H1 (cell line): ENCODE results near the gene ATG16L2. TPM values are rescaled to one million over a fixed set of nuclear protein-coding genes. Genes with fewer than 3 reads are reported as not detected.

Source experiments
- CTCF ChIA-PET: fragments of 300-600 bp; sonication (Branson Sonifier 250); formaldehyde crosslinking; loops from one replicate; lab custom pipeline; 2021; ENCODE audit not compliant: partially characterized antibody; lab: Charles Lee
- POLR2A ChIA-PET: fragments of 300-600 bp; sonication (Branson Sonifier 250); formaldehyde crosslinking; loops from one replicate; lab custom pipeline; 2021; ENCODE audit warnings: inconsistent platforms; ENCODE audit not compliant: partially characterized antibody; lab: Charles Lee
- DNase-seq, 2 experiments: peaks; one replicate each; pipeline versions ENCODE4 v3.0.0 to v3.0.0-alpha.2; 2010 to 2022; ENCODE audit warnings: low spot score in 2 of 2, low read depth in 1 of 2, mixed read lengths in 1 of 2
- FAIRE-seq: peaks from 2 replicates; lab custom pipeline; 2011; peaks lifted over from hg19 to GRCh38; lab: Jason Lieb, UNC
- H2AFZ ChIP-seq: 2 replicates; pipeline ENCODE4 v1.8.1; 2012; ENCODE audit warnings: low read length, inconsistent platforms
- H2AK5ac ChIP-seq: 2 replicates; pipeline ENCODE4 v1.6.1; 2013; ENCODE audit warnings: low read depth, low read length
- H2BK120ac ChIP-seq: replicated peaks from 2 replicates; pipeline ENCODE3; 2013; ENCODE audit warnings: low read depth, low read length, inconsistent platforms
- H2BK12ac ChIP-seq: 2 replicates; pipeline ENCODE4 v1.6.1; 2013; ENCODE audit warnings: low read depth, low read length
- H2BK15ac ChIP-seq: 2 replicates; pipeline ENCODE4 v1.6.1; 2013; ENCODE audit warnings: low read length
- H2BK20ac ChIP-seq: 2 replicates; pipeline ENCODE4 v1.6.1; 2013; ENCODE audit warnings: low read length
- H2BK5ac ChIP-seq: 2 replicates; pipeline ENCODE4 v1.6.1; 2013; ENCODE audit warnings: low read depth, low read length
- H3K14ac ChIP-seq: 2 replicates; pipeline ENCODE4 v1.6.1; 2013; ENCODE audit warnings: inconsistent platforms; ENCODE audit not compliant: insufficient read length
- H3K18ac ChIP-seq: 2 replicates; pipeline ENCODE4 v1.6.1; 2013; ENCODE audit warnings: low read length; ENCODE audit errors: extremely low read depth
- H3K23ac ChIP-seq: 2 replicates; pipeline ENCODE4 v1.6.1; 2013; ENCODE audit warnings: inconsistent platforms; ENCODE audit not compliant: insufficient read length
- H3K23me2 ChIP-seq: 2 replicates; pipeline ENCODE4 v1.6.1; 2013; ENCODE audit warnings: low read depth, low read length
- H3K27ac ChIP-seq: 2 replicates; pipeline ENCODE4 v1.6.1; 2011; ENCODE audit warnings: low read depth, low read length, inconsistent platforms
- H3K27me3 ChIP-seq, 4 experiments: replicated peaks in 1 of 4; 1 replicate in 1 of 4; 2 replicates in 3 of 4; pipeline versions ENCODE4 v1.6.1 to v1.8.1; 2011 to 2013; ENCODE audit warnings: low read length in 3 of 4, mild to moderate bottlenecking in 3 of 4, inconsistent platforms in 2 of 4, mixed read lengths in 2 of 4, moderate library complexity in 1 of 4; ENCODE audit not compliant: control insufficient read depth in 3 of 4, insufficient read depth in 3 of 4; ENCODE audit errors: extremely low read depth in 1 of 4
- H3K36me3 ChIP-seq, 4 experiments: 2 replicates each; pipeline versions ENCODE4 v1.6.1 to v1.8.1; 2011 to 2013; ENCODE audit warnings: mild to moderate bottlenecking in 4 of 4, low read length in 3 of 4, moderate library complexity in 2 of 4, control low read depth in 1 of 4, inconsistent platforms in 1 of 4; ENCODE audit not compliant: insufficient read depth in 4 of 4, control insufficient read depth in 2 of 4
- H3K4ac ChIP-seq: replicated peaks from 2 replicates; pipeline ENCODE3; 2013; ENCODE audit warnings: low read length, low read depth, mixed read lengths, inconsistent platforms; ENCODE audit not compliant: insufficient read length
- H3K4me1 ChIP-seq, 4 experiments: replicated peaks in 1 of 4; 1 replicate in 1 of 4; 2 replicates in 3 of 4; pipeline versions ENCODE4 v1.6.1 to v1.8.1; 2011 to 2013; ENCODE audit warnings: low read length in 3 of 4, inconsistent platforms in 2 of 4, mixed read lengths in 1 of 4; ENCODE audit not compliant: insufficient read depth in 4 of 4, control insufficient read depth in 3 of 4
- H3K4me2 ChIP-seq, 2 experiments: 2 replicates each; pipeline versions ENCODE4 v1.6.1 to v1.8.1; 2011 to 2013; ENCODE audit warnings: low read depth in 2 of 2, low read length in 2 of 2, control low read depth in 1 of 2, inconsistent platforms in 1 of 2, mild to moderate bottlenecking in 1 of 2; ENCODE audit not compliant: insufficient read depth in 1 of 2
- H3K4me3 ChIP-seq, 4 experiments: fragments of 200-600, 300-600 bp in 1 of 4; sonication (generic), shearing (Covaris generic), sonication (Bioruptor Twin) in 1 of 4; 2 replicates each; pipeline versions ENCODE4 v1.5.1 to v1.8.1; 2011 to 2016; ENCODE audit warnings: low read length in 4 of 4, low read depth in 3 of 4, control low read depth in 2 of 4, inconsistent platforms in 2 of 4, mild to moderate bottlenecking in 2 of 4, mixed read lengths in 1 of 4, moderate library complexity in 1 of 4; ENCODE audit not compliant: insufficient read depth in 2 of 4; ENCODE audit errors: extremely low read depth in 1 of 4
- H3K56ac ChIP-seq: replicated peaks from 2 replicates; pipeline ENCODE3; 2013; ENCODE audit warnings: low read depth, mild to moderate bottlenecking, mixed read lengths, low read length, inconsistent platforms; ENCODE audit not compliant: insufficient read length
- H3K79me1 ChIP-seq: 2 replicates; pipeline ENCODE4 v1.6.1; 2013; ENCODE audit warnings: low read depth, low read length, control low read depth
- H3K79me2 ChIP-seq, 2 experiments: 2 replicates each; pipeline versions ENCODE4 v1.6.1 to v1.8.1; 2012 to 2013; ENCODE audit warnings: low read length in 2 of 2, mild to moderate bottlenecking in 2 of 2, inconsistent platforms in 1 of 2; ENCODE audit not compliant: insufficient read depth in 2 of 2, control insufficient read depth in 1 of 2
- H3K9ac ChIP-seq, 4 experiments: replicated peaks in 1 of 4; 1 replicate in 1 of 4; 2 replicates in 3 of 4; pipeline versions ENCODE4 v1.6.1 to v1.8.1; 2011 to 2013; ENCODE audit warnings: low read depth in 3 of 4, low read length in 3 of 4, control low read depth in 2 of 4, mild to moderate bottlenecking in 2 of 4, moderate library complexity in 2 of 4, inconsistent platforms in 1 of 4; ENCODE audit errors: extremely low read depth in 1 of 4
- H3K9me3 ChIP-seq, 2 experiments: 2 replicates each; pipeline versions ENCODE4 v1.6.1 to v1.8.1; 2012 to 2013; ENCODE audit warnings: mild to moderate bottlenecking in 2 of 2, moderate library complexity in 2 of 2, control low read depth in 1 of 2, inconsistent platforms in 1 of 2, low read depth in 1 of 2, low read length in 1 of 2, mixed read lengths in 1 of 2; ENCODE audit not compliant: insufficient read depth in 2 of 2
- H4K20me1 ChIP-seq, 2 experiments: replicated peaks in 1 of 2; 2 replicates each; pipeline versions ENCODE3 to v1.8.1; 2011 to 2013; ENCODE audit warnings: inconsistent platforms in 2 of 2, low read length in 2 of 2, mild to moderate bottlenecking in 1 of 2; ENCODE audit not compliant: insufficient read depth in 2 of 2, control insufficient read depth in 1 of 2
- H4K5ac ChIP-seq: 2 replicates; pipeline ENCODE4 v1.6.1; 2013; ENCODE audit warnings: low read length, low read depth, mixed read lengths, inconsistent platforms; ENCODE audit not compliant: insufficient read length
- H4K8ac ChIP-seq: 2 replicates; pipeline ENCODE4 v1.8.0; 2013; ENCODE audit warnings: mild to moderate bottlenecking, moderate library complexity, low read length, inconsistent platforms; ENCODE audit not compliant: insufficient read depth; ENCODE audit errors: extremely low read depth
- H4K91ac ChIP-seq: replicated peaks from 2 replicates; pipeline ENCODE3; 2013; ENCODE audit warnings: low read length, mixed read lengths, inconsistent platforms; ENCODE audit not compliant: insufficient read length
- EGR1 ChIP-seq: IDR thresholded peaks from 2 replicates; pipeline ENCODE4 v1.6.1; 2011; ENCODE audit warnings: low read depth, low read length, borderline replicate concordance
- NRF1 ChIP-seq: IDR thresholded peaks from 2 replicates; pipeline ENCODE4 v1.6.1; 2011; ENCODE audit warnings: mild to moderate bottlenecking, low read depth, low read length, improper control_type of control experiment
- WGBS, 2 experiments: shearing (Covaris generic) in 1 of 2; methylation state at CpG; one replicate each; pipeline versions ENCODE4 v1.1.6 to v1.1.7; 2013 to 2015; ENCODE audit warnings: low lambda C conversion rate in 2 of 2, mixed read lengths in 2 of 2, inconsistent platforms in 1 of 2, low coverage in 1 of 2, missing lambda C conversion rate in 1 of 2; ENCODE audit not compliant: insufficient replicate concordance in 2 of 2, insufficient coverage in 1 of 2, insufficient read length in 1 of 2; ENCODE audit errors: extremely low coverage in 1 of 2, missing lambda C conversion rate in 1 of 2; 5-methylcytosine and 5-hydroxymethylcytosine counted together
- polyA plus RNA-seq, 7 experiments: library from polyadenylated mRNA; depleted of rRNA in 3 of 7; stranded (reverse) in 5 of 7; unstranded in 2 of 7; fragments of >200 nt in 5 of 7; fragments of 200-250 nt in 2 of 7; gene quantifications; 1 replicate in 5 of 7; 2 replicates in 1 of 7; 4 replicates in 1 of 7; pipeline versions ENCODE4 v1.2.1 to v1.2.3, GENCODE V29; 2011 to 2013; ENCODE audit warnings: missing spikeins in 2 of 7, mixed read lengths in 2 of 7
- total RNA-seq: library from RNA; stranded (reverse); fragmentation: NEBNext Ultra II Directional; extraction: Animal tissue kit (Norgen Biotek cat#: 25700); gene quantifications from 2 replicates; pipeline ENCODE4 v1.2.1, GENCODE V29; 2021

Gene ATG16L2
- total and polyA plus RNA-seq, 2 of the 8 experiments (the other 6 are each of a cell fraction or from before 2014, with no cell fraction given) = 11.0 to 18.5 TPM

DNA sequence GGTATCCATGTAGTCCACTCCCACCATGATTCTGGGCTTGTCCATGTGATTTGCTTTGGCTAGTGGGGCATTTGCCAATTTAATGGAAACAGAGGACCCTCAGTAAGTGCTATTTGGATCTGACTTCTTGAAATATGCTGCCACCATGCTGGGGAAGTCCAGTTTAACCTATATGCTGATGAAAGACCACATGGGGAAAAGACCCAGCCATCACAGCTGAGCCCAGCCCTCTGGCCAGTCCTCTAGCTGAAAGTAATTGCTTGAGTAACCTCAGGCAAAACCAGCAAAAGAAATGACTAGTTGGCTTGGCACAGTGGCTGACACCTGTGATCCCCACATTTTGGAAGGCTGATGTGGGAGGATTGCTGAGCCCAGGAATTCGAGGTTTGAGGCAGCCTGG, 61.5 kb downstream of the ATG16L2 start:
- FAIRE-seq (no peak), DNase-seq (no peak)
- Histone ChIP-seq H3K23ac (no peak overlapping the region), H3K9me3 (no peaks in the 10 kb centered on the region), H4K20me1 (no peaks in the 10 kb centered on the region), H2AK5ac (no peak overlapping the region), H2BK5ac (no peak overlapping the region), H3K27me3 (no peaks in the 10 kb centered on the region), H2AFZ (no peak overlapping the region), H2BK120ac (no peak overlapping the region), H3K56ac (no peak overlapping the region), H3K9ac (no peak overlapping the region), H3K79me2 (no peaks in the 10 kb centered on the region), H4K8ac (no peak overlapping the region), H3K4me2 (no peak overlapping the region), H3K4me3 (no peak overlapping the region), H3K4ac (no peak overlapping the region), H4K5ac (no peak overlapping the region), H4K91ac (no peak overlapping the region), H2BK20ac (no peak overlapping the region), H3K36me3 (no peaks in the 10 kb centered on the region), H3K27ac (no peak overlapping the region), H2BK12ac (no peak overlapping the region), H3K14ac (no peak overlapping the region), H3K4me1 (no peaks in the 10 kb centered on the region), H3K18ac (no peak overlapping the region), H3K79me1 (no peaks in the 10 kb centered on the region), H2BK15ac (no peak overlapping the region), H3K23me2 (no peaks in the 10 kb centered on the region)
- no peak for TF ChIP-seq EGR1
- TF ChIP-seq NRF1 = no peak
- 85% methylated on average over 1 of the region's 1 CpG; no CpG with 5 or more reads in 1 of the 2 experiments for WGBS, 2 experiments
- CTCF ChIA-PET = interaction anchor here (2.7 kb wide), 1 partner anchor 11 kb away, joined by 8 read pairs; no protein-coding TSS in a partner anchor
- POLR2A ChIA-PET = no interaction called here
